ENCODE data around the gene FAM180A.

The FAM180A gene

GRCh38 chr7:135736586-135737305 is 11.9 kb downstream of the FAM180A start:
- no peak for DNase-seq

GRCh38 chr7:135734343-135734689 is 14.3 kb downstream of the FAM180A start:
- no peak for DNase-seq

- DNase-seq = no peak
Measured at GRCh38 chr7:135733603-135734342, 14.8 kb downstream of the FAM180A start.

- DNase-seq = no peak
Measured at GRCh38 chr7:135731131-135731530, 17.5 kb downstream of the FAM180A start.

- DNase-seq = no peak
Measured at GRCh38 chr7:135729230-135729629, 19.4 kb downstream of the FAM180A start.

- DNase-seq = no peak
Measured at GRCh38 chr7:135728136-135728669, 20.4 kb downstream of the FAM180A start, which contains the start of gene SLC13A4. Gene SLC13A4, minus strand, starts transcription at chr7:135728186. Its CDS starts 690 bp downstream, at chr7:135727496.

GRCh38 chr7:135726911-135727673 is 21.5 kb downstream of the FAM180A start:
- DNase-seq = no peak

GRCh38 chr7:135726276-135726788 is 22.3 kb downstream of the FAM180A start:
- no peak for DNase-seq

GRCh38 chr7:135723411-135723810 is 25.2 kb downstream of the FAM180A start:
- no peak for DNase-seq

GRCh38 chr7:135721198-135721820 is 27.3 kb downstream of the FAM180A start:
- no peak for DNase-seq

- no peak for DNase-seq
Measured at GRCh38 chr7:135719688-135720087, 28.9 kb downstream of the FAM180A start.

- DNase-seq = no peak
Measured at GRCh38 chr7:135718794-135719437, 29.7 kb downstream of the FAM180A start.

- DNase-seq = no peak
Measured at GRCh38 chr7:135718219-135718618, 30.4 kb downstream of the FAM180A start.

GRCh38 chr7:135717693-135718092 is 30.9 kb downstream of the FAM180A start:
- DNase-seq = no peak

GRCh38 chr7:135716677-135717238 is 31.9 kb downstream of the FAM180A start:
- no peak for DNase-seq

GRCh38 chr7:135715673-135716072 is 32.9 kb downstream of the FAM180A start:
- DNase-seq = no peak

- DNase-seq = no peak
Measured at GRCh38 chr7:135715055-135715522, 33.5 kb downstream of the FAM180A start.

- DNase-seq = no peak
Measured at GRCh38 chr7:135714534-135715009, 34.0 kb downstream of the FAM180A start.

- DNase-seq = no peak
Measured at GRCh38 chr7:135713836-135714470, 34.7 kb downstream of the FAM180A start.

- DNase-seq = no peak
Measured at GRCh38 chr7:135712796-135713195, 35.8 kb downstream of the FAM180A start.
